Hepatocyte (in vitro differentiated cells): ENCODE data around the gene CXCL14.

Experiments used
- CTCF ChIP-seq: fragments of 200-600 bp; sonication (generic); IDR thresholded peaks from 2 replicates; pipeline ENCODE4 v1.5.1; 2016; ENCODE audit warnings: antibody characterized with exemption, mild to moderate bottlenecking; ENCODE audit not compliant: poor library complexity
- EZH2 ChIP-seq: fragments of 200-600 bp; sonication (generic); IDR thresholded peaks from 2 replicates; pipeline ENCODE4 v1.6.1; 2016; ENCODE audit warnings: antibody characterized with exemption, mild to moderate bottlenecking, borderline replicate concordance
- EZH2phosphoT487 ChIP-seq: fragments of 200-600 bp; sonication (generic); IDR thresholded peaks from one replicate; pipeline ENCODE4 v1.6.1; 2018; ENCODE audit warnings: antibody characterized with exemption, mild to moderate bottlenecking, low read depth, moderate library complexity; ENCODE audit not compliant: unreplicated experiment, severe bottlenecking

- TF ChIP-seq CTCF (no peak), EZH2 (no peak), EZH2phosphoT487 (no peak)
Measured at GRCh38 chr5:135606431-135606830, 27.6 kb upstream of the CXCL14 start.
